ENCODE measurements around the gene ZNF638.

- TF ChIP-seq CTCF (IDR thresholded peaks at IDR 0.05; ENCODE audit: low read depth, low read length, missing input control) (no peak), ATF3 (IDR thresholded peaks at IDR 0.05) (no peak), SP1 (IDR thresholded peaks at IDR 0.05) (no peak), RAD21 (IDR thresholded peaks at IDR 0.05) (no peak), REST (IDR thresholded peaks at IDR 0.05) (no peak), FOXA2 (IDR thresholded peaks at IDR 0.05) (no peak)
These were observed 152.8 kb downstream of the ZNF638 start for GRCh38 chr2:71484354-71484753.
